HG03108 (cell line): ENCODE results near the gene KIAA1191.

Experiments
- ATAC-seq: cut with Tn5 transposase; IDR thresholded peaks from one replicate; pipeline ENCODE4 v1.9.1; 2021; ENCODE audit warnings: moderate library complexity; ENCODE audit not compliant: unreplicated experiment

Gene KIAA1191

DNA sequence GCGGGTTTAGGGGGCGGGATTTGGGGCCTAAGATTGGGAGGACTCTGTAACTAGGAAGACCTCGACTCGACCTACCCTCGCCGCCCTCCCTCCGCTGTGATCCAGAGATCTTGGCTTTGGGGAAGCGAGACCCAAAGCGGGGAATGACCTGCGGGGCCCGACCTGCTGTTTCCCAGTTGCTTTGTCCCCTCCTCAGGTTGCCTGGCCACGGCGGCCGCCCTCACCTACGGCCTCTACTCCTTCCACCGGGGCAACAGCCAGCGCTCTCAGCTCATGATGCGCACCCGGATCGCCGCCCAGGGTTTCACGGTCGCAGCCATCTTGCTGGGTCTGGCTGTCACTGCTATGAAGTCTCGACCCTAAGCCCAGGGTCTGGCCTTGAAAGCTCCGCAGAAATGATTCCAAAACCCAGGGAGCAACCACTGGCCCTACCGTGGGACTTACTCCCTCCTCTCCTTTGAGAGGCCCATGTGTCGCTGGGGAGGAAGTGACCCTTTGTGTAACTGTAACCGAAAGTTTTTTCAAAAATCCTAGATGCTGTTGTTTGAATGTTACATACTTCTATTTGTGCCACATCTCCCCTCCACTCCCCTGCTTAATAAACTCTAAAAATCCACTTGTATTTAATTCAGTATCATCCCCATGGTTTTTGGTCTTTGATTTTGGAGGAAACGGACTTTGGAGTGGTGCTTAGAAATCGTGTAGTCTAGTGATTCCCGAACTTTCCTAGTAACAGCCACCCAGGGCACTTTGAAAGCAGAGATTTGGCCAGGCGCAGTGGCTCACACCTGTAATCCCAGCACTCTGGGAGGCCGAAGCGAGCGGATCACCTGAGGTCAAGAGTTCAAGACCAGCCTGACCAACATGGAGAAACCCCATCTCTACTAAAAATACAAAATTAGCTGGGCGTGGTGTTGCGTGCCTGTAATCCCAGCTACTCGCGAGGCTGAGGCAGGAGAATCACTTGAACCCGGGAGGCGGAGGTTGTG lies 27.9 kb upstream of the KIAA1191 start:
- peak; percentile 21 for ATAC-seq

DNA sequence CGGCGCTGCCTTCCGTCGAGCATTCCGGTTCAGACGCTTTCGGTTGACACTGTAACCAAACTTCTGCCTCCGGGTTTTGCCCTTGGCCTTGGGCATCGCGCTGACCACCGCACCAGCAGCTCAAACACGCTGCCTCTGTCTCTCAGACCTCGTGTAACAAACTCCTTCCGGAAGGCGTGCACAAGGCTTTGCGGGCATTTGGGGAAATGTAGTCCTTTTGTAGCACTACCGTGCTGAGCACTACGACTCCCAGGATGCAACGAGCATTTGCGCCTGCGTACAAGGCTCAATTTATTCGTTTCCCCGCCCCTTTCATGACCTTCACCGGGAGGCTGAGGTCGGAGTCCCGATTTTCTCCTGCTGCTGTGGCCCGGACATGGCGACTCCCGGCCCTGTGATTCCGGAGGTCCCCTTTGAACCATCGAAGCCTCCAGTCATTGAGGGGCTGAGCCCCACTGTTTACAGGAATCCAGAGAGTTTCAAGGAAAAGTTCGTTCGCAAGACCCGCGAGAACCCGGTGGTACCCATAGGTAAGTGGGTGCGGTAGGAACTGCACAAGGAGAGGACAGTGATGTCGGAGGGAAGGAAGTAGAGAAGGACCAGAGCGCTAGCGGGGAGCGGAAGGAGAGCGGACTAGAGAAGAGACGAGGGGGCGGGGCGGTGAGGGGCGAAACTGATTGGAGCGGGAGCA lies 27.0 kb upstream of the KIAA1191 start, which contains the start of the genes HIGD2A and NOP16:
HIGD2A (plus strand) TSS at position 308 of the 691 bp plus-strand sequence; CDS start at position 377, 69 bp downstream.
NOP16 (minus strand) TSS at position 155 of the 691 bp plus-strand sequence; CDS start at position 96, 59 bp downstream.
- peak; percentile 87 for ATAC-seq

- peak; percentile 1 for ATAC-seq
Measured at GRCh38 chr5:176388003-176388443, 26.5 kb upstream of the KIAA1191 start.

DNA sequence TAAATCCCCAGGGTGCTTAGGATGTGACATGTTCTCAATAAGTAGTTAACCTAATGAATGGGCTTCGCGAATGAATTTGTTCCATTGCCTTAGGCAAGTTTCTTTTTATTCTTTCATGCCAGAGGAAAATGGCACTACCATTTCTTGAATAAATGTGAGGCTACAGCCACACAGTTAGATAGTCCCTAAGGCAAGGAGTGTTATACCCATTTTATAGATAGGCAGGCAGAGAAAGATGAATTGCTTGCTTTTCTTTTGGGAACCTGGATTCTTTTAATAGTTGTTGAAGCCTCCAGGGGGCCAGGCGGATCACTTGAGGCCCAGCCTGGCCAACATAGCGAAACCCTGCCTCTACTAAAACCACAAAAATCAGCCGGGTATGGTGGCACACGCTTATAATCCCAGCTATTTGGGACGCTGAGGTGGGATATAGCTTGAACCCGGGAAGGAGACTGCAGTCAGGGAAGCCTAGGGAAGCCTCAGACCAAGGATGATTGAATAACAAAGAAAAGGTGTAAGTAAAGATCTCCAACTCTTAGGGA lies 25.9 kb upstream of the KIAA1191 start:
- no peak for ATAC-seq

- ATAC-seq: no peak
Measured at GRCh38 chr5:176386491-176386890, 24.9 kb upstream of the KIAA1191 start.

DNA sequence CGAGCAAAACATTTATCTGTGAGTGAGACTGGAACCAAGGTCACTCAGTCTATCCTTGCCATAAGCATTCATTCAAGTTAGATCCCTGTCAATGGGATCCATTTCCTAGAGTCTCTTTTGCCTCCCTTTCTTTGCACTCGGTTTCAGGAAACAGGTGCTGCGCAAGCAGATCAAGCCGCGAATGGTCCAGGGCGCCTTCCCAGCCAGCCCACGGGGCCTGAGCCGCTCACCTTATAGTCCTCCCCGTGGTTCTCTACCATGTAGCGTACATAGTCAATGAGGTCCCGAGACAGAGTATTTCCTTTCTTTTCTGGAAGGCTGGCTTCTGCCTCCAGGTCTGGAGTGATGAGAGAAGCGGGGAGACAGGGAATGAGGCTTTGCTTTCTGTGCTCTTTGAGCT lies 23.4 kb upstream of the KIAA1191 start:
- no peak for ATAC-seq

DNA sequence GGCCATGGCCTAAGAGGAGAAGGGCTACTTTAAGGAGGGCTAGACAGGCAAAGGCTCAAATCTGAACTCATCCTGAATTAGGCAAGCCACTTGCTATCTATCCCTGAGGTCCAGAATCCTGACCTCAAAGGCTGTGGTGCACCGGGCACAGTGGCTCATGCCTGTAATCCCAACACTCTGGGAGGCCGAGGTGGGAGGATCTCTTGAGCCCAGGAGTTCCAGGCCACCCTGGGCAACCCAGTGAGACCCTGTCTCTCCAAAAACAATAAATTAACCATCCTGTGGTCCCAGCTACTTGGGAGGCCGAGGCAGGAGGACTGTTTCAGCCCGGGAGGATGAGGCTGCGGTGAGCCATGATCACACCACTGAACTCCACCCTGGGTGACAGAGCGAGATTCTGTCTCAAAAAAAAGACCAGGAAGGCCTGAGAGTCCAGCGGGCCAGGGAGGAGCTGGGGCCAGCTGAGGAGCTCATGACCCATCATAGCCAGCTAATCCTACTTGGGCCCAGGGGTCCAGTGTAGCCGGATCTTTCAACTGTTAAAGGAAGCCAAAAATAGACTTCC lies 22.9 kb upstream of the KIAA1191 start:
- ATAC-seq: no peak

- ATAC-seq: no peak
Measured at GRCh38 chr5:176383961-176384360, 22.4 kb upstream of the KIAA1191 start.

DNA sequence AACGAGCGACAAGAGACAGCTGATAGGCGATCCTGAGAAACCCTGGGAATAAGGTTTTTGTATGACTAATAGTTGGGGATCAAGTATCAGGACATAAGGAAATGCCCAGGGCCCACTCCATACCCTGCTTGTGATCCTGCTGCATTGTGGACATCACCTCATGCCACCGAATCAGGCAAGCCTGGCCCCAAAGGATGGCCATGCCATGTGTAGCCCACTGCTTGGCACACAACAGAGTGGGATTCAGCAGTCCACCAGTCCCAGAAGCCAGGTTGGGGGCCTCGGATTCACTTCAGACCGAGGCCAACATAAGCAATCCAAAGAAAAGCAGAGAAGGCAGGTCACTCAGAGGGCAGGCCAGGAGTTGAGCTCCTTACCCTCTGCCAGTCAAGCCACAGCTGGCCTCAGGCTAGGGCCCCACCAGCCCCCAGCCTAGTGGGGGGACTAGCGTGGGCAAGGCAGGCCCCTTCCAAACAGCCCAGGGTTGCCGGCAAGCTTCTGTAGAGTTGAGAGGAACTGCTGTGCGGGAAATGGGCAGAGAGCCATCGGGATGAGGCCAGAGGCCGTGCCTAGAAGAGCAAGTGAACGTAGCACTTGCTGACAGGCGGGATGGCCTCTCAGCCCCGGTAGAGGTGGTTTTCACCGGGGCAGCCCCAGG lies 21.8 kb upstream of the KIAA1191 start:
- no peak for ATAC-seq

- ATAC-seq: no peak
Measured at GRCh38 chr5:176382721-176383120, 21.2 kb upstream of the KIAA1191 start.

DNA sequence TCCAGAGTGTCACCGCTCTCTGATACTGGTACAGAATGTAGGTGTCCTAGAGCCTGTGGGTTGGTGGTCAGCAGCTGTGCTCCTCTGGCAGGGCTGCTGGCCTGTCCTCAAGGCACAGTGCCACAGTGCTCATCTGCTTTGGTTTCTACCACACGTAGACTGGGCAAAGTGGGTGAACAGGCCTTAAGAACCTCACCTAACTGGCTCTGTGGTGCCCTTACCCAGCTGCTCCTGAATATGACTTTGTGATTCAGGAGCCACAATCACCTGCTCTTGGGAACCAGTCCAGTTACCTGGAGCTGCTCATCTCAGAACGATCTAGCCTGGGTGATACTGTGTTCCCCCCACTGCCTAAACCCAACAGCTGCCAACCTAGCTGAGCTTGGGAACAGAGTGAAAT lies 20.4 kb upstream of the KIAA1191 start:
- no peak for ATAC-seq

GRCh38 chr5:176381423-176381822 lies 19.9 kb upstream of the KIAA1191 start:
- no peak for ATAC-seq

DNA sequence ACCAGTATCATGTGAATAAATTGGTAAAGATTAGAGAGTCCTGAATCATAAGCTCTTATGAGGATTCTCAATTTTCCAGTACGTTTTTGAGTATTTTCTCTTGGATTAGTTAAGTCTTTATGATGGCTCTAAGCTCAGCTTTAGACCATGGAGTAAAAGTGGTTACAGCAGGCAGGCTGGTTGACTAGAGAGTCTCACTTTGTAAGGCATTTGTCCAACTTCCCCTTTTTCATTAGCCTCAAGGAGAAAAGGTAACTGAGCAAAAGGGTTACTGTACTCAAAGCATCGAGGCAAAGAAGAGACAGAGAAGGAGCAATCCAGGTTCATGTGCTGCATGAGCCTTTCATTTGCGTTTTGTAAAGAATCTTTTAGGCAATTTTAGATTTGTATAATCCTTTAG lies 18.3 kb upstream of the KIAA1191 start:
- no peak for ATAC-seq

DNA sequence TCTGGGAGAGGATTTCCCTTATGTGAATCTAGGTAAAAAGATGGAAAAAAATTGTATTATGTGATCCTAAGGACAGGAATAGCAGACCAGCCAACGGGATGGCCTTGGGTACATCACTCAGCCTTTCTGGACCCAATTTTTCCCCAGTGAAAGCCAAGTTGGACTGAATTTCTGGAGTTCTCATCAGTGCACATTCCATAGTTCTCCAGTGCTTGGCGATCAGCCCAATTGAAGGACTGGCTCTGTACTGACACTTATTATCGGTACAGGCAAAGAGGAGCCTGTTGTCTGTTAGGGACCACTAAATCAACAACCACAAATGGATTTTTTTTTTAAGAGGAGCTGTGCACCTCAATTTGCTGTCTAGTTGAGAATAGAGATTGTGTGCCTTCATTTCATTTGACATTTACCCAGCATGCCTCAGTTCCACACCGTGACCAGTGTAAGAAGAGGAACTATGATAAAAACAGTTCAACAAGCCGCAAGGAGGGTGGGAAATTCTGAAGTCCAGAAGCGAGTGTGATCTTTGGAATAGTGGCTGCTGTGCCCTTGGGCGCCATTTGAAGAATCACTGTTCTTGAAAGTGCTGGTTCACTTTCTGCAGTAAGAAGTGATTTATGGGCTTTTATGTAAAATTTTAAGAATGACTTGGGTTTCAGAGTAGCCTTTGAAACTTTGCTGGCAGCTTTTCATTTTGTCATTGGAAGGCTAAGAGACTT lies 11.7 kb upstream of the KIAA1191 start:
- ATAC-seq: no peak

DNA sequence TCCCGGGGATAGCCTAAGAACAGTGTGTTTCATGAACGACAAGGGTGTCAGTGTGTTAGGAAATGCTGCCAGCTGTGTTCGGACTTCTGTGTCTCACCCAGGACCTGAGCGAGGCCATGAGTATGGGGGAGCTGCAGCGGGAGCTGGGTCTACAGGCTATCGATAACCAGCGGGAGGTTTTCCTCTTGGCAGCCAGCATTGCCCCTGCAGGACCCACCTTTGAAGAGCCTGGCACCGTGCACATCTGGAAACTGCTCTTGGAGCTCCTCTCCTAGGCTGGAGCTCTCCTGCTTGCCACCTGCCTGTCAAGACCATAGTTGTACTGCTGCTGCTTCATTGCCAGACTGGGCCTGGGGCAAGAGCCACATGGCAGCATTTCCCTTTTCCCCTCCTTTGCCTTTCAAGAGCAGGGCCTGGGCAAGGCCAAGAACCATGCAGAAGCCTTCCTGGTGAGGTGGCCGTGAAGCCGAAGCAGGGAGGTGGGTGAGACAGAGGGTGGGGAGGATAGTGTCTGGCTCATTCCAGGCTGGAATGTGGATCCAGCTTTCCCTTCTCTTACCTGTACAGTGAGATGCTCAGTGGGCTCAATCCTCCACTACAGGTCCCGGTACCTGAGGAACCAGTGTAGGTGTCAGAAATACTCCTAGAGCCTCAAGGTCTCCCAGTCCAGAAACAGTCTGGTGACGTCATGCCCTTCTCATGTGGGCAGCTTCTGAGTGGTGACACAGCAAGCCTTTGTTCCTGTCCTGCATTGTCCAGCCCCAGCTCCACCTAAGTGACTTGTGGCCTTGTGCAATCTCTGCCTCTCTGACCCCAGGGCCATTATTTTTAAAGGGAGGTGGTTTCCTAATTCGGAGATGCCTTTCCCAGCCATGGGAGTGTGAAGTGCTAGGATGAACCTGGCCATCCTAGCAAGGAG lies 10.3 kb upstream of the KIAA1191 start:
- no peak for ATAC-seq

- ATAC-seq: no peak
Measured at GRCh38 chr5:176369934-176370711, 8.6 kb upstream of the KIAA1191 start.

- no peak for ATAC-seq
Measured at GRCh38 chr5:176368726-176369125, 7.2 kb upstream of the KIAA1191 start.

- no peak for ATAC-seq
Measured at GRCh38 chr5:176366232-176366894, 4.8 kb upstream of the KIAA1191 start.
